ENCODE results near the gene FBXO33.

FBXO33 gene

DNA sequence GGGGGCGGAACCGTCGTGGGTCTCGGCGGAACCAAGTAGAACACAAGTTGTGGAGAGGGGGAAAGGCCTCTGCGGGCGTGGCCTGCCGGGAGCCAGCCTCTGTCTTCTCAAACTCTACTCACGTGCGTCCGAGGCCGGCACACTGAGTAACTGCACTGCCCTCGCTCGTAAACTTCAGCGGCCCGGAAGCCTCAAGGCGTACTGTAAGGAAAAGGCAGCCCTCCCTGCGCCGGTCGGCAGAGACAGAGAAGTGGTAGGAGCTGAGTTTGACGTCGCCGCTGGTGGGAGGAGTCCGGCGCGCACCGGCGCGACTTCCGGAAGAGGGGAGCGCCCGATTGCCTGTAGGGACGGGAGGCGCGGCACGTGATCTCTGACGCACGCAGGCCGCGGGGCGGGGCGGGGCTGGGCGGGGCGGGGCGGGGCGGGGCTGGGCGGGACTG, at the start of gene FBXO33:
FBXO33 (minus strand) TSS at position 255 of the 440 bp plus-strand sequence. CDS start 271 bp downstream, outside the sequence.
- peak; percentile 92 for DNase-seq

- no peak for DNase-seq
Observed at GRCh38 chr14:39474416-39474911, 42.2 kb upstream of the FBXO33 start.

DNA sequence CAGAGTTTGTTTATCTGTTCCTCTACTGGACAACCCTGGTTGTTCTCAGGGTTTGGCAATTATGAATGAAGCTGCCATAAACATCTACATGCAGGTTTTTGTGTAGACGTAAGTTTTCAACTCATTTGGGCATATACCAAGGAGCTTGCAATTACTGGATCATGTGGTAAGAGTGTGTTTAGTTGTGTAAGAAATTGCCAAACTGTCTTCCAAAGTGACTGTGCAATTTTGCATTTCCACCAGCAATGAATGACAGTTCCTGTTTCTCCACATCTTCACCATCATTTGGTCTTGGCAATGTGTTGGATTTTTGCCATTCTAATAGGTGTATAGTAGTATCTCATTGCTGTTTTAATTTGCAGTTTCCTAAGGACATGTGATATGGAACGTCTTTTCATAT, 39.8 kb upstream of the FBXO33 start:
- DNase-seq, result no peak

GRCh38 chr14:39469094-39469710, 37.0 kb upstream of the FBXO33 start:
- no peak for DNase-seq

GRCh38 chr14:39467889-39468524, 35.8 kb upstream of the FBXO33 start:
- DNase-seq, result no peak

- no peak for DNase-seq
Observed at GRCh38 chr14:39459795-39460478, 27.7 kb upstream of the FBXO33 start.

DNA sequence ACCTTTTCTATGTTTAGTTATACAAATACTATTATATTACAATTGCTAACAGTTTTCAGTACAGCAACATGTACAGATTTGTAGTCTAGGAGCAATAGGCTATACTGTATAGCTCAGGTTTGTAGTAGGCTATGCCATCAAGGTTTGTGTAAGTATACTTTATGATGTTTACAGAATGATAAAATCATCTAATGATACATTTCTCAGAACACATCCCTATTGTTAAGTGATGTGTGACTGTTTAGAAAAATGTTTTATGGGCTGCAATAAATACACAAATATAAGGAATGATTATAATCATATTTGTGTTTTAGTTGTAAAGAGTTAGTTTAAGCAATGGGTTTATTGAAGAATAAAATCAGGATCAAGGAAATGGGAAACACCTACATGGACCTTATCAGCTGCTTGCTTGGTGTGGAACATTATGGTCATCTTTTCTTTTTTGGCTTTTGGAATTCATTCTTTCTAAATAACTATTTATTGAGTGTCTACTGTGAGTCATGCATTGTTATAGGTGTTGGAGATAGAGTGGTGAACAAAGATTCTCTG, 24.5 kb upstream of the FBXO33 start:
- DNase-seq, result no peak

DNA sequence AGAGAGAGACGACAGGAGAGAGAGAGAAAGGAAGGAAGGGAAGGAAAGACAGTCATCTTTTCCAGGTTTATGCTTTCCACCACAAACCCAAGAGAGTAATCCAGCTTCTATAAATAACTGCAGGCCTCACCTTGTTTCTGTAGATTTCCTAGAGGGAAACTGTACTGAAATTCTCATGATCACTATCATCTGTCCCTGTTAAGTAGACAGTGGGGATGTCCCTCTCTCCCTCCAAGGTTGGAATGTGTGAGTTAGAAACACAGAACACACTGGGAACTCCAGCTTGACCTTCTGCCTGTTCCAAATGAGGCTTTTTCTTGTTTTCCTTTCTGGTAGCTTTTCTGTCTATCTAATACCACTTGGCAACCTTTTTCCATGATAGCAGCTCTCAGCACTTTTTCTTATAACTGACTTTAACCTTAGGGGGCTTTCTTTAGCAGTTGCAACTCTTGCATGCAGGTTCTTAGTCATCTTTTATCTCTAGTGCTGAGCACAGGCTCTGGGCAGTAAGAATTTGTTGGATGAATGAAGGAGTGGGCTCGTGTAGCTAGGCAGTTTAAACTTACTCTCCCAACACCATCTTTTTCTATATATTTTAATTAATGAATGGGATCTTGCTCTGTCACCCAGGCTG, 22.8 kb upstream of the FBXO33 start:
- DNase-seq, result no peak

DNA sequence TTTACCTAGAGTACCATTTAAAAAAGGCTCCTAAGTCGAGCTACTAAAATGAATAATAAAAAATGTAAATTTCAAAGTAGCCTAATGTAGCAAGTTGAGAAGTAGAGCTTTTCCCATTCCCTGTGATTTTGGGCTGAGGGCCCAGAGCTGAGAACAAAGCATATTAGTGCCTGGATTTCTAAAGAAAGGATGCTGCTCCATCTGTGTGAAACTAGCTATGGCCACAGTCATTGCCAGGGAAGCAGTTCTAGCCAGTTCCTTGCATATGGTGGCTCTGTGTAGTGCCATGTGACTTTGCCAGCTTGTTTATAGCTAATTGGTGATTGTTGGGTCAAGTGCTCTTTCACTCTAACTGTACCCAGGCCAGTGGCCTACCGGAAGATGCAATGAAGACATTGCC, 20.4 kb upstream of the FBXO33 start:
- no peak for DNase-seq

DNA sequence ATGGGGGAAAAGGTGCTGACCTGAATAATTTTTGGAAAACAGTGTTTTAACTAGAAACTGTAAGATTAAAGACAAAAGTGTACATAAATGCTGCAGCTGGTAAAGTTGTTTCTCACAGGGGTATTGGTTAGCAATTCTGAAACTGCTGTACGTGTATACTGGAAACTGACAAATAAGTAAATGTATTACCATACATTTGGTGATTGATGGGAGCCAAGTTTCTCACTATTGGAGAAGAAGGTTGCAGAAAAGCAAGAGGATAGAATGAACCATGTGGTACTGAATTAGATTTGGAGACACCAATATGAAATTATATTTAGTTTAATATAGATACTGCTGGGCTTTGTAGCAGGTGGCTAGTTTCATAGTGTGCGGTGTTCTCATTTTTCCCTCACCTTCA, 19.6 kb upstream of the FBXO33 start:
- DNase-seq, result no peak

- DNase-seq, result no peak
Observed at GRCh38 chr14:39447175-39447661, 15.0 kb upstream of the FBXO33 start.

DNA sequence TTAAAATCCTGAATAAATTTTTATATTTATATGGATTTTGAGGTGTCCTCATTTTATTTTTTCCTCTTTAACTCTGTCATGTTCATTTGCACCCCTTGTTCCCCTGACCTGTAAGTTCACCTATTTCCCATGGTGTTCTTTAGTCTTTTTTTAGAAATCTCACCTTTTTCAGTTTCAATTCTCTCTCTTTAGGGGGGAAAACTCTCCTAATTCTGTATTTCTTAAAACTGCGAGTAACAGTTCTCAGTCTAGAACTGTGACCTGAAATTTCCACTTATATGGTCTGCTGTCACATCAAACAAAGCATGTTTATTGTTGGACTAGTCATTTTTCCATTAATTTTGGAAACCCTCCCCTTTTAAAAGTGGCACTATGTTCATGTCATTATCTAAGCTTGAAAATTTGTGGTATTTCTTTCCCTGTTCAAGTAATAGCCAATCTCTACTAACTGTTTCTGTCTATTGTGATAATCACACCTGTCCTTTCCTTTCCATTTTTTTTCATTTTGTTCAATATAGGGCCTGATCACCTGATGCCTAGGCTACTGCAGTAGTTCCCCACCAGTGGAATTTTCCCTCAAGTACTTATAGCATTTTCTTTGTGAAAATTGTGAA, 14.0 kb upstream of the FBXO33 start:
- DNase-seq, result no peak

DNA sequence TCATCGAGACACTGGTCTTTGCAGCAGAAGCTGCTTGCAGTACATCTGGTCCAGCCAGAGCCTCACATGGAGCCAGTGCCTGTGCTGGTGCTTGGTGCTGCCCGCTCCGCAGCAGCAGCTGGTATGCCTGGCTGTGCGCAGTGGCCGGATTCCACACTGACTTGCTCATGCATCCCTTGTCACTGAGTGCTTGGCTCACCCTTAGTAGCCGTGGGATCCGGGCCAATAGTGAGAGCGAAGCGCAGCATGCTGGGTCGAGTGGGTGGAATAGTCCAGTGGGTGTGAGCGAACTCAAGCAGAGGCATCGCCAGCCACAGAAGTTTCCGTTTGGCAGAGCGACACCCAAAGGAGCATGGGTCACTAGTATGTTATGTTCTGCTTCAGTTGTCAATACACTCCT, 10.1 kb upstream of the FBXO33 start:
- DNase-seq, result no peak

DNA sequence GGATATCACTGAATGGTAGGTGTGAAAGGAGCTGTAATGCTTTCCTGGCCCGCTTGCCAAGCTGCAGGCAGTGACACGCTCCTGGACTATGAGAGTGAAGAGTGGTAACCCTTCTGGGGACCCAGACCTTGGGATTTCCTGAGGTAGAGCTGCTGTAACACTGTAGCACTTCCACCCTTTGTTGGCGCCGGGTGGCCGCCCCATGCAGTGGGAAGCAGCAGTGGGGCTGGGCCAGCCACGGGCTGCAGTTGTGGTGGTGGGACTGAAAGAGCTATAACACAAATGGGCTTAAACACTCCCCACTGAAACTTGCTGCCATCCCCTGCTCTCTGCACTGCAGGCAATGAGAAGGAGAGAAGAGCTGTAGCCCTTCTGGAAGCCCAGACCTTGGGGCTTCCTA, 9.6 kb upstream of the FBXO33 start:
- no peak for DNase-seq

DNA sequence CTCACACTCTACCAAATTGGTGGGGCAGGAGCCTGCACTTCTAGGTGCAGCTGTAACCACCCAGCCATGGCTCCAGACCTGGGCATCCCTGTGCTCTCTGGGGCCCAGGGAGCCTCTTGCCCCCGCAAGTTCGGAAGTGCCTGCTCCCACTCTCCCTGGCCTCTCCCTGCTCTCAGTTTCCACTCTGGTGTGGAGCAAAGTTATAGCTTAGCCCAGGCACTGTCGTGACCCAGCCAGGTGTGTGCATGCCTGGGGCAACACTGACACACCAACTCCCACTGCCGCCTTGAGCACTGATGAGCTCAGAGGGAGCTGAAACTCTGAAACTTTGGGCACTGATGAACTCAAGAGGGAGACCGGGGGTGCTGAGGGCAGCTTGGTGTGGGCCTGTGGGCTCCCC, 8.7 kb upstream of the FBXO33 start:
- no peak for DNase-seq

- DNase-seq, result no peak
Observed at GRCh38 chr14:39435241-39435640, 3.0 kb upstream of the FBXO33 start.

DNA sequence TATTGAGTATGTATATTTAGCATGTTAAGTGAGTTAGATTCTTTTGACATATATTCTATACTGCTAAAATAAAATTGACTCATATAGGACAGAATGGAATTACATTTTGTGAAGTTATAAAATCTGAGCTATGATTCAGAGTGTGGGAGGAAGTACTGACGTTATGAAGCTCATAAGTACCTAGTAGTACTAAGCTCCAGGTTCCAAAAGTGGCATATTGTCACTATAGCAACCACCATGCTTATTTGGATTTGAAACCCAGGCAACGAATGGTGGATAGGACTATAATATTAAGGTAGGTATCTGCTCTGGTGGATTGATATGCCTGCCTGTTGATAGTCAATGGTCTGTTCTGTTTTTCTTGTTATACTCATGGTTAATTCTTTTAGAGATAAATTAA, 2.2 kb upstream of the FBXO33 start:
- DNase-seq, result no peak

DNA sequence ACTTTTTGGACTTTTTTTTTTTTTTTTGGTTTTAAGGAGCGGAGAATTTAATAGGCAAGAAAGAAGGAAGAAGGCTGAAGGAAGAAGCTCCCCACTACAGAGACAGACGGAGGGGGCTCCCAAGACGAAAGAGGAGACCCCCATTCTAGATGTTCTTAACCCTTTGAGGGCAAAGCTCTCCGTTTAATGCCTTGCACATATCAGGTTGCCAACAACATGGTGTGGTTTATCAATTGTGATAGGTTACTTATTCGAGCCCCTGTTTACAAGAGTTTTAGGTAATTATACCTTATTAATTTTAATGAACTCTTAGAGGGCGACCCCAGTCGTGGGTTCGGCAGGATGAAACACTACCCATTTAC, 1.2 kb upstream of the FBXO33 start:
- DNase-seq, result no peak

GRCh38 chr14:39432619-39433451, 602 bp upstream of the FBXO33 start:
- peak; percentile 82 for DNase-seq

DNA sequence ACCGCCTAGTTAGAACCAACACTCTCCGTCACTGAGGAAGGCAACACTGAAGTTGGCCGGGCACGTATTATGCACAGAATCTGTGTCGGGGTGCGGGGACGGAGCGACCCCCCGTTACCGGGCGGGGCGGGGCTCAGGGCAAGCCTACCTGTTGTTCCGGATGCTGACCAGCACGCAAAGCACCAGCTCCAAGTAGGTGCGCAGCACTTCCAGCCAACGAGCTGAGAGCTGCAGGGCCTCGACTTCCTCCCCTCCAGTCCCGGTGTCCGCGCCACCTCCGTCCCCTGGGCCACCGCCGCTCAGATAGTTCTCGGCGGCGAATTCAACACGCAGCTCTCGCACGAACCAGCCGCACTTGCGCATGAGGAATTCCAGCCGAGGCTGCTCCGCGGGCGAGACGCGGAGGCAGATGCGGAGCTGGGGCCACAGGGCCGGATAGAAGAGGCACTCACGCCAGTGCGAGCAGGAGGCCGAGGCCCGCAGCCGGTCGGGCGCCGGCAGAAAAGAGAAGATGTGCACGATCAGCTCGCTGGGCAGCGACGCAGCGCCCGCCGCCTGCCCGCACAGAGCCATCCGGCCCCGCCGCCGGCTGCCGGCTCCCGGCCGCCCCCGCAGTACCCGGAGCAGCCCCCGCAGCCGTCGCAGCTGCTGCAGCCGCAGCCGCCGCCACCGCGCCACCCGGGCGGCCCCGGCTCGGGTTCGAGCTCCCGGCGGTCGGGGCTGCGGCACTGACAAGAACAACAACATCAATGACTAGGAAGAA, 636 bp downstream of the FBXO33 start:
- DNase-seq, result no peak
